ENCODE results near the gene SYAP1. TPM values are rescaled to one million over a fixed set of nuclear protein-coding genes. Genes with fewer than 3 reads are reported as not detected.

SYAP1 gene
- total and polyA plus RNA-seq, 10 of the 15 experiments (the other 5 are each of a cell fraction or from before 2014, with no cell fraction given): 5.9 to 29.9 (median 16.2) TPM

- H3K27ac ChIP-seq (ENCODE audit: control insufficient read depth, insufficient read depth): no peak overlapping the region
- no peak for TF ChIP-seq IKZF1 (conservative IDR thresholded peaks at IDR 0.05)
- TF ChIP-seq FOXM1 (IDR thresholded peaks at IDR 0.05; ENCODE audit: low read depth, low read length): no peak
- TF ChIP-seq IKZF2 (IDR thresholded peaks at IDR 0.05): no peak
- TF ChIP-seq FOS (IDR thresholded peaks at IDR 0.05; ENCODE audit: borderline replicate concordance, extremely low read depth, insufficient read length): no peak
- TF ChIP-seq PAX8 (IDR thresholded peaks at IDR 0.05): no peak
- TF ChIP-seq NFIC (IDR thresholded peaks at IDR 0.05; ENCODE audit: low read depth, low read length): no peak
- no peak for TF ChIP-seq BACH1 (IDR thresholded peaks at IDR 0.05; ENCODE audit: borderline replicate concordance)
- no peak for TF ChIP-seq BCL11A (IDR thresholded peaks at IDR 0.05; ENCODE audit: low read depth, low read length)
- no peak for TF ChIP-seq JUNB (IDR thresholded peaks at IDR 0.05)
- no peak for TF ChIP-seq STAT3 (IDR thresholded peaks at IDR 0.05; ENCODE audit: low read depth, low read length)
- no peak for TF ChIP-seq POU2F2 (IDR thresholded peaks at IDR 0.05; ENCODE audit: borderline replicate concordance, low read depth, low read length)
- no peak for TF ChIP-seq POLR2A (IDR thresholded peaks at IDR 0.05; ENCODE audit: low read depth, low read length)
- no peak for TF ChIP-seq USF2 (IDR thresholded peaks at IDR 0.05; ENCODE audit: borderline replicate concordance, low read depth, low read length)
- TF ChIP-seq, protein P1, sequence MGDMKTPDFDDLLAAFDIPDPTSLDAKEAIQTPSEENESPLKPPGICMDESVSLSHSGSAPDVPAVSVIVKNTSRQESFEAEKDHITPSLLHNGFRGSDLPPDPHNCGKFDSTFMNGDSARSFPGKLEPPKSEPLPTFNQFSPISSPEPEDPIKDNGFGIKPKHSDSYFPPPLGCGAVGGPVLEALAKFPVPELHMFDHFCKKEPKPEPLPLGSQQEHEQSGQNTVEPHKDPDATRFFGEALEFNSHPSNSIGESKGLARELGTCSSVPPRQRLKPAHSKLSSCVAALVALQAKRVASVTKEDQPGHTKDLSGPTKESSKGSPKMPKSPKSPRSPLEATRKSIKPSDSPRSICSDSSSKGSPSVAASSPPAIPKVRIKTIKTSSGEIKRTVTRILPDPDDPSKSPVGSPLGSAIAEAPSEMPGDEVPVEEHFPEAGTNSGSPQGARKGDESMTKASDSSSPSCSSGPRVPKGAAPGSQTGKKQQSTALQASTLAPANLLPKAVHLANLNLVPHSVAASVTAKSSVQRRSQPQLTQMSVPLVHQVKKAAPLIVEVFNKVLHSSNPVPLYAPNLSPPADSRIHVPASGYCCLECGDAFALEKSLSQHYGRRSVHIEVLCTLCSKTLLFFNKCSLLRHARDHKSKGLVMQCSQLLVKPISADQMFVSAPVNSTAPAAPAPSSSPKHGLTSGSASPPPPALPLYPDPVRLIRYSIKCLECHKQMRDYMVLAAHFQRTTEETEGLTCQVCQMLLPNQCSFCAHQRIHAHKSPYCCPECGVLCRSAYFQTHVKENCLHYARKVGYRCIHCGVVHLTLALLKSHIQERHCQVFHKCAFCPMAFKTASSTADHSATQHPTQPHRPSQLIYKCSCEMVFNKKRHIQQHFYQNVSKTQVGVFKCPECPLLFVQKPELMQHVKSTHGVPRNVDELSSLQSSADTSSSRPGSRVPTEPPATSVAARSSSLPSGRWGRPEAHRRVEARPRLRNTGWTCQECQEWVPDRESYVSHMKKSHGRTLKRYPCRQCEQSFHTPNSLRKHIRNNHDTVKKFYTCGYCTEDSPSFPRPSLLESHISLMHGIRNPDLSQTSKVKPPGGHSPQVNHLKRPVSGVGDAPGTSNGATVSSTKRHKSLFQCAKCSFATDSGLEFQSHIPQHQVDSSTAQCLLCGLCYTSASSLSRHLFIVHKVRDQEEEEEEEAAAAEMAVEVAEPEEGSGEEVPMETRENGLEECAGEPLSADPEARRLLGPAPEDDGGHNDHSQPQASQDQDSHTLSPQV (IDR thresholded peaks at IDR 0.05): no peak
- TF ChIP-seq, protein P2, sequence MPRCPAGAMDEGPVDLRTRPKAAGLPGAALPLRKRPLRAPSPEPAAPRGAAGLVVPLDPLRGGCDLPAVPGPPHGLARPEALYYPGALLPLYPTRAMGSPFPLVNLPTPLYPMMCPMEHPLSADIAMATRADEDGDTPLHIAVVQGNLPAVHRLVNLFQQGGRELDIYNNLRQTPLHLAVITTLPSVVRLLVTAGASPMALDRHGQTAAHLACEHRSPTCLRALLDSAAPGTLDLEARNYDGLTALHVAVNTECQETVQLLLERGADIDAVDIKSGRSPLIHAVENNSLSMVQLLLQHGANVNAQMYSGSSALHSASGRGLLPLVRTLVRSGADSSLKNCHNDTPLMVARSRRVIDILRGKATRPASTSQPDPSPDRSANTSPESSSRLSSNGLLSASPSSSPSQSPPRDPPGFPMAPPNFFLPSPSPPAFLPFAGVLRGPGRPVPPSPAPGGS (IDR thresholded peaks at IDR 0.05; ENCODE audit: borderline replicate concordance, insufficient read depth, low read depth, low read length, poor library complexity, severe bottlenecking): no peak
- no peak for TF ChIP-seq CEBPZ (IDR thresholded peaks at IDR 0.05; ENCODE audit: low read depth, low read length)
- TF ChIP-seq RFX5 (IDR thresholded peaks at IDR 0.05; ENCODE audit: low read depth, low read length): no peak
Observed at GRCh38 chrX:16807548-16807947, 88.1 kb downstream of the SYAP1 start.

More at GRCh38 chrX:16807548-16807947, 88.1 kb downstream of the SYAP1 start:
- DNase-seq (ENCODE audit: low read depth, low spot score): no peak
- peak; percentile 55 for ATAC-seq
- Histone ChIP-seq H2AFZ (ENCODE audit: control insufficient read depth, low read depth, low read length) (no peak overlapping the region), H3K4me3 (no peak overlapping the region), H3K27me3 (replicated peaks in 1 of 2; ENCODE audit: control insufficient read depth in 2 of 2, insufficient read depth in 2 of 2, low read length in 1 of 2) (no peaks in the 10 kb centered on the region), H3K4me1 (ENCODE audit: control insufficient read depth, insufficient read depth, low read length) (no peaks in the 10 kb centered on the region), H3K79me2 (ENCODE audit: control insufficient read depth, insufficient read depth, low read length) (peaks cover 10% of the 10 kb centered on the region), H3K4me2 (ENCODE audit: control insufficient read depth, insufficient read depth) (no peak overlapping the region), H3K36me3 (ENCODE audit: control insufficient read depth in 2 of 2, insufficient read depth in 2 of 2, low read length in 1 of 2) (no peaks in the 10 kb centered on the region; a peak in 2 of 4 replicates), H3K9me3 (replicated peaks; ENCODE audit: control insufficient read depth, insufficient read depth, low read length) (no peaks in the 10 kb centered on the region), H4K20me1 (ENCODE audit: control insufficient read depth, insufficient read depth) (no peaks in the 10 kb centered on the region), H3K9ac (ENCODE audit: control insufficient read depth, insufficient read depth, low read length) (no peak overlapping the region)
- no TSS peak for BruUV-seq (replicated peaks)
- no peak for FAIRE-seq
- in situ Hi-C loops (cut with MboI) (no loop called here), intact Hi-C loops (cut with micrococcal nuclease; ENCODE audit: unreplicated experiment) (no loop called here)
- ChIA-PET SMC1A (ENCODE audit: uncharacterized antibody, unreplicated experiment) (interaction anchor here (0.6 to 1.5 kb wide), 4 partner anchors 15 to 314 kb away, joined by 3 to 6 read pairs (median 3); no protein-coding TSS in a partner anchor), CTCF (interaction anchor here (0.7 to 1.1 kb wide), 3 partner anchors 18 to 239 kb away, joined by 3 to 5 read pairs (median 3); no protein-coding TSS in a partner anchor), POLR2A (interaction anchor here (1.0 kb wide), 1 partner anchor 94 kb away, joined by 3 read pairs; no protein-coding TSS in a partner anchor), RAD21 (ENCODE audit: unreplicated experiment) (interaction anchor here (0.7 kb wide), 1 partner anchor 19 kb away, joined by 3 read pairs; no protein-coding TSS in a partner anchor)
